Inflammatory macrophage treated with lipopolysaccharide for 1 hour (primary cell): ENCODE results near the gene RNF141.

Experiments used
- DNase-seq, 2 donors: peaks; one replicate each; pipeline ENCODE4 v3.0.0-alpha.2; 2020 to 2022

Gene RNF141

DNA sequence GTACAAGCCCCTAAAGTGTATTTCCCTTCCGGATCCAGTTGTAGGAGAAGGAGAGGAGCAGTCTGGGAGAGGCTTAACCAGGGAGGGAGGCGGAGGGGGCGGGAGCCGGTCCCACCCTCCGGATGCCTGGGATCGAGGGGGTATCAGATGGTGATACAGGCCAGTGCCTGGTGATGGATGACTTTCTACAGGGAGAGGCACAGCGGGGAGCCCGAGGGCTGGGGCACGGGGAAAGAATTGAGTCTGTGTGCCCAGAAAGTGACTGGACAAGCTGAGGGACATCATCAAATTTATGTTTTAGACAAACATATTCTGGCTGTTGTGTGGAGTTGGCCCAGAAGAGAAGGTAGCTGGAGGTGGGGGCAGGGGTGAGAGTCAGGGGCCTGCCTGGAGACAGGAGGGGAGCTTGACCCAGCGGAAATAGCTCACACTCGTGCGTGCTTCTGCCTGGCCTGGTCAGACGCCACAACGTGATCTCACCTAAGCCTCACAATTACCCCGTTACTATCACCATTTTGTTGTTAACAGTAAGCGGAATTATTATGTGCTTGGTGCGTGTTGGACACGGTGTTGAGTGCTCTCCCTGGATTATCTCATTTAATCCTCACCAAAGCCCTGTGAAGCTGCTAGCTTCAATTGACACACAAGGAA is 43.5 kb downstream of the RNF141 start:
- no peak for DNase-seq

DNA sequence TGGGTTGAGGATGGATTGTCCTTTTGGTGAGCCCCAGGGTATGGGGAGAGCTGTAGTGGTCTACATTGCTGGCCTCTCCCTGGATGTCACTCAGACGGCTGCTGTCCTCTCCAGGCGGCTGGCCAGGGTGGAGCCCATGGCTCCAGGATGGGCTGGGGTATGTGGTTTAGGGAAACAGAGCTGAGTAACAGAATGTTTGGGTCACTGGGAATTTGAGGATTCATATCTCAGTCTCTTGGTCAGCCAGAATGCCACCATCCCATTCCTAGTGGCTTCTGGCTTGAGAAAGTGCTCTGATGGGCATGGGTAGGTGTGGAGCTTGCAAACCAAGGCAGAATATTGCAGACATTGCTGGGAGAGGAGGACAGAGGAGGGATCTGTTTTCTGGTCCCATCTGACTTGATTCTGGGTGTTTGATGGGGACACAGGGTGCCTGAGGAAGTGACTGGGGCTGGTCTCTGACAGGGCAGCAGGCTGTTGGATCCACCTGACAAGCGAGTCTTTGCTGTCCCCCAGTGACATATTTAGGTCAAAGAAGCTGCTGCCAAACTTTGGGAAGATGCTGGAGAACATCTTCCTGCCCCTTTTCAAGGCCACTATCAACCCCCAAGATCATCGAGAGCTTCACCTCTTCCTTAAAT is 44.6 kb downstream of the RNF141 start:
- no peak for DNase-seq

DNA sequence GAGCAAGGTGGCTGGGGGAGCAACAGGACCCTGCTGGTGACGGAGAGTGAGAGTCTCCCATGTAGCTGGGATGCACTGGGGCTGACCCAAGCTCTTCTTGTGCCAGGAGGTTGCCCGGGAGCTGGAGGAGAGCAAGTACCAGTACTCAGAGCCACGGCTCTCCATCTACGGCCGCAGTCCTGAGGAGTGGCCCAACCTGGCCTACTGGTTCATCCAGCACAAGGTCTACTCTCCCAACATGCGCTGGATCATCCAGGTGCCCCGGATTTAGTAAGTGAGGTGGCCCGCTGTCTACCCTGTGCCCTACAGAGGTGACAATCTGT is 45.6 kb downstream of the RNF141 start:
- no peak for DNase-seq

DNA sequence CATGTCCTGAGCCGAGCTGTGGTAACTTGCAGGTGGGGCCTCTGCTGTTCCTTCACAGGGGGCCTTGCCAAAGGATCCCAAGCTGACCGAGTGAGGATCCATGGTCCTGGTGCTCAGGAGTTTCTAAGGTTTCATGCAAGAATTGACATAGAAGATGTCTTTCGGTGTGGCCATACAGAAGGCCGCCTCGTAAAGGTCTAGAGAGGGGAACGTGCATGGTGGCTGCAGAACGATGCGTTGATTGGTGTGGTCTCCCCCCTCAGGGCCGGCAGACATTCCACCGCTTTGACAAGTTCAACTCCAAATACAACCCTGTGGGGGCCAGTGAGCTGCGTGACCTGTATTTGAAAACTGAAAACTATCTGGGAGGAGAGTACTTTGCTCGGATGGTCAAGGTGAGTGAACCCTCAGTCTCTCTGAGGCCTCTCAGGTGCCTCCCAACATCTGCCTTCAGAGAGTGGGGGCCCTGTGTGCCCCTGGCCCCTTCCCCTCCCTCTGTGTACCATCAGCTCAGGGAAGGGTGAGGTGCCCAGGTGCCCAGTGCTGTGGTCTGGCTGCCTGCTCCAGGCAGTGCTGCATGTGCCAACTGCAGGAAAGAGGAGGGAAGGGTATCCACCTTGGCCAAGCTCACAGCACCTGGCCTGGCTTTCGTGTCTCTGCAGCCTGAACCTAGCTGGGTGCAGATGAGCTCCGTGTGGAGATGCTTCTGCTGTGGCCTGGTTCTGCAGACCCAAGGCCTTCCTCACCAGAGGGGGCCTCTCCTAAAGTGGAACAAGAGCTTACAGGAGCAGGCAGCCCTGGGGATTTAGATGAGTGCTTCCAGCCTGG is 46.1 kb downstream of the RNF141 start:
- DNase-seq = no peak

DNA sequence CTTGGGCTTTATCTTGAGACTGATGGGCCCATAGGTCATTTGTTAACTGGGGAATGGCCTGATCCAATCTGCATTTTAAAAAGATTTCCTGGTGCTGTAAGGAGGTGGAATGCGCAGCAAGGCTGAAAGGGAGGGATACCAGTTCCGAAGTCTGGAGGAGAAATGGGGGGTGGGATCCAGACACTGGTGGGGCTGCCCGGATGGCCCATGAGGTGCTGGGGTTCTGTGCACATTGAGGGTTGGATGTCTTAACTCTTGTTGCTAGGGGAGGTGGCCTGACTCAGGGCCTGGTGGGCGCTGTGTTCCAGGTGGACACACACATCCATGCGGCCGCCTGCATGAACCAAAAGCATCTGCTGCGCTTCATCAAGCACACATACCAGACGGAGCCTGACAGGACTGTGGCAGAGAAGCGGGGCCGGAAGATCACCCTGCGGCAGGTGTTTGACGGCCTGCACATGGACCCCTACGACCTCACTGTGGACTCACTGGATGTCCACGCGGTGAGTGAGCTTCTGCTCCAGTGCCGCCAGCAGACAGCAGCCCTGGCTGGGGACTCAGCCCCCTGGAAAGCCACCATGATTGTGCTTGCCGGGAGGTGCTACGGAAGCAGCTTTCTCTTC is 47.8 kb downstream of the RNF141 start:
- no peak for DNase-seq

DNA sequence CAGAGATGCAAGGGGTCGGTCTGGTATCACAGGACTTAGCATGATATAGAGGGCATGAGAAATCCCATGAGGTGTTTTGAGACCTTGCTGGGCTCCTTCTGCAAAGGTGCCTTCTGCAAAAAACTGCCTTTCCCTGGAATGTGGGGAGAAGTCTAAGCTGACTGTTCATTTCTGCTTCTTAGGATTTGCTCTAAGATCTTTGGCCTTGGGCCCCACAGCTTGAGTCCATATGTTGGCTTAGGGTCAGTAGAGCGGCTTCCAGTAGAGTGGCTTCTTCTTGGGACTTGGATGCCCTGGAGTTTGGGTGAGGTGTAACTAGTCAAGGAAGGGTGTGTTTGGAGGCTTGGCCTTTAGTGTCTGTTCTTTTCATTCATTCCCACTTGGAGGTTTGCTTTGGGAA is 48.9 kb downstream of the RNF141 start:
- no peak for DNase-seq

DNA sequence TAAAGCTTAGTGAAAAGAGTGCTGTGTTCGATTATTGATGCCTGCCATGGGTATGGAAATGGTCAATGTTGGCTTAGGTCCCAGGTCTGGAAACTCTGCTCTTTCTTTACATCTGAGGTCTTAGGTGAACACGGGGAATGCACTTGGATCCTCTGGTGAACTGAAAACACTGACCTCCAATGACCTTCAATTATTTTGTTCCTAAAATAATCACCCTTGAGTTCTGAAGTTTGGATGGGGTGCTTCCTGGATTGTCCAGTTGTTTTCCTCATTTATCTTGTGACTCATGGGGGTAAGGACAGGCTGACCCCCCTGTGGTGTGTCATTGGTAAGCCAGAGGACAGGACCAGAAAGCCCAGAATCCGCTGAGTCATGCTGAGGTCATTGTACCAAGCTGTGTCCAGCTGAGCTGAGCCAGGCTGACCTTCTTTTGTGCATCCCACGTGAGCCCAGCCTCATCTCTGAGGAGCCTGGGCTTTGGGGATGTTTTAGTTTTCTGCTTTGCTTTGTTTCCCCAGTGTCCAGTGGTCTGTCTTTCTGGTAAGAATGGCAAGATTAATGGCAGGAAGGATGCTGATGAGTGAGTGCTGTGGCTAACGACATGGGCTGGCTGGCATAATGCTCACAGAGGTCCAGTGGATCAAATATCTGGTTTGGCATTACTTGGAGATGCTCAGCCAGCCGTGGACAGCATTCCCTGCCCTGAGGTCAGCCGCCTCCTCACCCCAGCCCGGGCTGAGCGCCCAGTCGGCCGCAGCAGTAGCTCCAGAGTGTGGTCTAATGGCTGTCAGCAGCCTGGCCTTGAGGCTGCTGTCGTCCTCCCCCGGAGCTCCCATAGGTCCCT is 50.4 kb downstream of the RNF141 start:
- DNase-seq = peak; percentile 73 to 77

DNA sequence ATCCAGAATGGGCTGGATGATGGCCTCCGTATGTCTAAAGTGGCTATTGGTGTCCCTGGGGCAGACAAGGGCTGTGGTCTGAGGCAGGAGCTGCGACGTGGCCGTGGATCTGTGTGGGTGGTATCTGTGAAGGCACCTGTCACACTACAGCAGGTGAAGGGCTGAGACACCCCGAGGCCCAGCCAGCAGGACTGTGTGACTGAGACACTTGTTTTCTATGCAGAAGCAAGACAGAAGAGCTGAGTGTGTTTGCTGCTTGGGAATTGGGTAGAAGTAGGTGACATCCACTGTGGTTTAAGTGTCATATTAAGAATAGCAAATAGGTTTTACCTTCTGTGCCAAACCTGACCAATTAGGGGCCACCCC is 51.0 kb downstream of the RNF141 start:
- no peak for DNase-seq

DNA sequence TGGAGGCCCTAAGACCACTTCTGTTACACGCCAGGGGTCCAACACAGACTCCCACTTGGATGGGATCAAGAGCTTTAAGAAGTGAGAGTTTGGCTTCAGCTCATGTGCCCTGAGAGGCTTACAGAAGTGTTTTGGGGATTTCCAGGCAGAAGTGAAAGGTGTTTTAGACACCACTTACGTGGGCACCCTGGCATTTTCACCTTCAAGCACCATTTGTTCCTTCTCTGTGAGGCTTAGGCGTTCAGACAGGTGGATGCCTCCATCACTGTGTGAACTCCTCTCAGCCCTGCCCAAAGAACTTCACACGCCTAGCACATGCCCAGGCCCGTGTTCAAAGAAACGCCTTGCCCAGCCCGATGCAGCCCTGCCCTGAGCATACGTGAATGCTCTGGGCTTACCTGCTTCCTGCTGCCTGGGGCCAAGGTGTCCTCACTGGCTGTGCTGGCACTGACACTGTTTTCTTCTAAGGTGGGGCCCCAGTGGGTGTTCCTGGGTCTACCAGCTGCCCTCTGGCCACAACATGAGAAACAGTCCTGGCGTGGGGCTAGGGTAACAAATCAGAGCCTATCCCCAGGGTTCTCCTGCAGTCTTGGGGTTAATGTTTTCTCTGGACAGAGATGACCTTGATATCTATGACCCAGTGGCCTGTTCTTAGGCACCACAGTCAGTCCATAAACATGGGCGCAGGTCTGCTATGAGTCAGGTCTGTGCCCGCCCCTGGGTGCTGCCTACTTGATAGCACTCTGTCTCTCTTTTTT is 51.9 kb downstream of the RNF141 start:
- DNase-seq = no peak

DNA sequence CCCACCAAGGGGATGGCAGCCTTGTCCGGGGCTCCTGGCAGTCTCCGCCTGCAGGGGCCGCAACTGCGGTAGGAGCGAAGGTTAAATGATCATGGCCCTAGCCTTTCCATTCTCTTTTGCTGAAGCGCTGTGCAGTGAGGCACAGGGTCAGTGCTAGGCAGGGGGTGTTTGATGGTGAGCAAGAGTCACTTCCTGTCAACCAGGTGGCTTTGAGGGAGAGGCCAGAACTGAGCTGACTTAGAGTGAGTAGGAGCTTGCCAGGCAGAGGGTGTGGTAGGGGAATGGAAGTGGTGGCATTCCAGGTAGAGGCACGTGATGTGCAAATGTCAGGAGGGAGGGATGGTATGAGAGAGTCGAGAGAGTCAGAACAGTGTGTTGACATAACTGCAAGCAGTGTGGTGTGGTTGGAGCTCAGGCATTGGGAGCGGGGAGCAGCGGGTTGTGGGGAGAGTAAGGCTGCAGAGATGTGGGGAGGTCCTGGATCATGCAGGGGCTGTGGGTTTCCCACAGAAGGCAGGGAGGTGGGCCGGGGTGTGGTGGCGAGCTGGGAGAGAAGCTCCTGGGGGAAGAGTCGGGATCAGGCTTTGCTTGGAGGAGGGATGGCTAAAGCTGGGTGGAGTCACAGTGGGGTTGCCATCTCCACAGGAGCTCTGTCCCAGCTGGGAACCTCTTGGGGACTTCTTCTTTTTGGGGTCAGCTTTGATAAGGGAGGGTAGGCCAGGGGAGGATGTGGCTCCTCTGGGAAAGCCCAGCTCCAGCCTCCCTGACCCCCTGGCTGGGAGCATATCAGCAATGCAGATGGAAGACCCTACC is 52.7 kb downstream of the RNF141 start:
- DNase-seq = no peak

DNA sequence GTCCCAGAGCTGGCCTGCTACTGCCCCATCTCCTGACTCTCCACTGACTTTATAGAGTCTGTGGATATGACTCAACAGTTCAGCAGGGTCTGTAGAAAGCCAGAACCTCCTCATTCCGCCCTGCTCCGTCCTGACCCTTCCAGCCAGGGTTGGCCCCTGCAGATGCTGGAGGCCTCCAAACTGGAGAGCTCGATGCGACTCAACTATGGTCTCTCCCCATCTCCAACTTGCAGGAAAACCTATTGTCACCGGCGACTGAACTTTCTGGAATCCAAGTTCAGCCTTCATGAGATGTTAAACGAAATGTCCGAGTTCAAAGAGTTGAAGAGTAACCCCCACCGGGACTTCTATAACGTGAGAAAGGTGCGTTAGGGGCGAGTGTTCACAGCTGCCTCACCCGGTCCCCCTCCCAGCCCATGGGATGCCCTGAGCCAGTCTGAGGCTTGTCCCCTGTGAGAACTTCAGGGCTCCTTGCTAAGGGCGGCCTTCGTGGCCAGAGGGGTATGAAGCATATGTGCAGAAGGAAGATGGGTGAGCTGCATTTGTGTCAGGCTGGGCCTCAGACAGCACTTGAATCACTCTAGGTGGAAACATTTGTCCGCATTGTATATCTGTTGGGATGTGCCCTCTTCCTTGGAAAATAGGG is 53.9 kb downstream of the RNF141 start:
- no peak for DNase-seq

DNA sequence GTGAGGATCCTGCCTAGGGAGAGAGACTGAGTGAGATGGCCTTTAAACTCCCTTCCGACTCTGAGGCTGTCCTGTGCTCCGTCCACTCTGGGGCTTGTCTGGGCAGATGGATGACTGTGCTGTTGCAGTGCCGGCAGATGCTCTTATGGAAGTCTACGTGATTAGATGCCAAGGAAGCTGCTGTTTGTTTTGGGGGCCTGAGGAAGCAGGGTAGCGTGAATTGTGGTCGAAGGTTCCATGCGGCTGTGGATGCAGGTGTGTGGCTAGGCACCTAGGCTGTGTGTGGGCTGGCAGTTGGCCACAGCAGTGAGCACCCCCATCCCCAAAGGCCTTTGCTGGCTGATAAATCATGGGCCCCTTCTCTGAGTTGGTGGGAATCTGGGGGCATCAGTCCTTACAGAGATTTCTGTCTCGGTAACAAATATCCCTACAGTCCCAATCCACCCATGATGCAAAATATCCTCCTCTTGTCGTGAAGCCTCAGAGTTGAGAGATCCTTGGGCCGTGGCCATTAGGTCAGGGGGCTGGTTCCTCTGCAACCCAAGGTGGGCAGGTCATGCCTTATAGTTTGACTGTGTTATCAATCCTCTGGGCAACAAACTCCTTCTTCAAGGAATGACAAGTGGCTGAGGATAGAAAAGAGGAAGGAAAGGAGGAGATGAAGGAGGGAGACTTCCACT is 54.7 kb downstream of the RNF141 start:
- no peak for DNase-seq

DNA sequence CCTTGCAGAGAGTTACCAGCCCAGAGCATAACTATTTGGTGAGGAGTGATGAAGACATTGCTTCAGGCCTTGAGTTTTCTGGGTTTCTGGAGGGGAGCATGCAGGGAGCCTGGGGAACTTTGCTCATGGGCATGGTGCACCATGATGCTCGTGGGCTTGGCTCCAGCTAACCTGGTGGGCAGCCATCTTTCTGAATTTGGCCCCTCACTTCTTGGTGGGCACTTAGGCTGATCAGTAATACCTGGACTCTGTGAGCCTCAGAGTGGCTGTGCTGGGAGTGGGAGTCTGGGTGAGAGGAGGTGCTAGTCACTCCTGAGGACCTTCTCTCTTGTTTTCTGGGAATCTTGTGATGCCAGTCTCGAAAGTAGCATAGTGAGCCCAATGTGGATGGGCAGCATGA is 55.3 kb downstream of the RNF141 start:
- no peak for DNase-seq

DNA sequence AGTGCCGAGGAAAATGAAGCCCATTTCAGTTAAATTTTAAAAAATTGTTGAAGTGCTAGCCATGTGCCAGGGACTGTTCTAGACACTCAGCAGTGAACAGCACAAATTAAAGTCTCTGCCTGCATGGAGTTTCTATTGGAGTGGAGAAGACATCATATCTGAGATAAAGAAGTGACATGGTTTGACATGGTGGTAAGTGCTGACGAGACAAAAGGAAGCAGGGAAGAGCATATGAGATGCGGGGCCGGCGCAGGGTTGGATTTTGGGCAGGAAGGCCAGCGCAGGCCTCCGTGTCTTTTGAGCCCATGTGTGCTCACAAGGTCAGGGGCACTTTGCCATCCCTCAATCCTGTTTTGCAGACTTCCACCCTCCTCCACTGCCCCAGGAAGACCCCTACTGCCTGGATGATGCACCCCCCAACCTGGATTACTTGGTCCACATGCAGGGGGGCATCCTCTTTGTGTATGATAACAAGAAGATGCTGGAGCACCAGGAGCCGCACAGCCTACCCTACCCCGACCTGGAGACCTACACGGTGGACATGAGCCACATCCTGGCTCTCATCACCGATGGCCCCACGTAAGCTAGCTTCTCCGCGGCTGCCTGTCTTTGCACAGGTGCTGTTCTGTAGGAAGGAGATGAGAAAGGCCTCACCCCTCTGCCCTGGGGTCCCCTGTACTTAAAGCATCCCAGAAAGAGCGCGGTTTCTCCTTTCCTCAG is 56.4 kb downstream of the RNF141 start:
- DNase-seq = no peak

DNA sequence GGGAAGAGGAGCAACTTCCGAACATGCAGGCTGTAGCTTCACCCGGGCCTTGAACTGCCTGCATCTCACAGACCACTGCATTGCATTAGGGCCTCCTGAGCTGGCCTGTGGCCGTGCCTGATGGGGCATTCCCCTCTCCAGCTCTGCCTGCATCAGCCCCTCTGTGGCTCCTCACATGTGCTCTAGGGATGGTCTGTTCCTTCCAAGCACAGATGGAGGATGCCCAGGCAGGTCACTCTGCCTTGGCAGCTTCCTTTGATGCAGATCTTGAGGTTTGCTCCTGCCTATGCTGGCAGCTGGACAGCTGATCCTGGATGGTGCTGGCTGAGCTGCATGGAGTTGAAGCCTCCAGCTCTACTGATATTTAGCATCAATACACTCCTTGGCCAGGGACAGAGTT is 57.4 kb downstream of the RNF141 start:
- DNase-seq = no peak

DNA sequence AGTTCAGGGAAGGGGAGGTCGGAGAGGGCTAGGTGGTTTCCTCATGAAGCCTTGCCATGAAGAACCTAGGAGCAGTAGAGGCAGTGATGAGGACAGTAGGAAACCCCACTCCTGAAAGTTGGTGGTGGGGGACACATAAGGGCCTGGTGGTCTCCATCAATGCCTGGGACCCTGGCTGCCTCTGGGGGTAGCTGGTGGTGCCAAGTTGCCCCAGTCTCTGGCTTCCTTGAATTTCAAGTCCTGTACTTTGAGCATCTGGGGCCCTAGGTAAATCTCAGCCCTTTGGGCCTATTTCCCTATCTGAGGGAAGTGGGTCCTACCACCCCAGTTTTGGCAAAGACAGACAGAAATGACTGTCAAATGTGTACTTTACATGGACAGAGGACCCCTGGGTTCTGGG is 57.8 kb downstream of the RNF141 start:
- DNase-seq = no peak

DNA sequence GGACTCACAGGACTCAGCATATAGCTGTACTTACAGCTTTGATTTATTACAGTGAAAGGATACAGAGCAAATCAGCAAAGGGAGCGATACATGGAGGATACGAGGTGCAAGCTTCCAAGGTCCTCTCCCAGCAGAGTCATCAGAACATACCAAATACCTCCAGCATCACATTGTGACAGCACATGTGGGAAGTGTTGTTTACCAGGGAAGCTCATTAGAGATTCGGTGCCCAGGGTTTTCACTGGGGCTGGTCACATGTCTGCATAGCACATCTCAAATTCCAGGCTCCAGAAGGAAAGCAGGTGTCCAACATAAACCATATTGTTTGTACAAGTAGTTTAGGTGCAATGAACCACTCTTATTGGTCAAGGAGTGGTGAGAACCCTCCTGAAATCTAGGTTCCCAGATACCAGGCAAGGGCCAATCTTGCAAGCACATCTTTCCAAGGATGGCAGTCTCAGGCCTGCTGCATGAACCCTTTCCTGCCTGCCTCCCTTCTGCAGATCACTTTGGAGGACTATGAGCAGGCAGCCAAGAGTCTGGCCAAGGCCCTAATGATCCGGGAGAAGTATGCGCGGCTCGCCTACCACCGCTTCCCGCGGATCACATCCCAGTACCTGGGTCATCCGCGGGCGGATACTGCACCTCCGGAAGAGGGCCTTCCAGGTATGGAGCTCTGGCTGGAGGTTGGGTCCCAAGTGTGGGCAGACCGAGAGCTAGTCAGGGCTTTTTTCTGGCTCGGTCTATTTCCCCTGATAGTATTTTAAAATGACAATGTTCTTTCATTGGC is 59.2 kb downstream of the RNF141 start:
- DNase-seq = no peak

DNA sequence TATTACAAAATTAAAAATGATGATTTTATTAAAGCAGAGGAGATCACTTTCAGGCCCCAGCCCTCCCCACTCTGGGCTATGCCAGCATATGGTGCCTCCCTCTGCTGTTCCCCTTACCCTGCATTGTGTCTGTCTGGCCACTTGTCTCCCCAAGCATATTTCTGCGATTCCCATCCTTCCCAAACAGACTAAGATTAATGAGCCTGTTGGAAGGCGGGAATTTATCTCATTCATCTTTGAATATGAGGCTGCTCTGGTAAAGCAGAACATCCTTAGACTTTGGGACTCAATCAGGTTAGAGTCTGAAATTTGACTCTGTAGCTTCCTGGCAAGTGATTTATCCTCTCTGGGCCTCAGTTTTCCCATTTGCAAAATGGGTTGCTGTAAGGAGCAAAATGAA is 60.2 kb downstream of the RNF141 start:
- no peak for DNase-seq

DNA sequence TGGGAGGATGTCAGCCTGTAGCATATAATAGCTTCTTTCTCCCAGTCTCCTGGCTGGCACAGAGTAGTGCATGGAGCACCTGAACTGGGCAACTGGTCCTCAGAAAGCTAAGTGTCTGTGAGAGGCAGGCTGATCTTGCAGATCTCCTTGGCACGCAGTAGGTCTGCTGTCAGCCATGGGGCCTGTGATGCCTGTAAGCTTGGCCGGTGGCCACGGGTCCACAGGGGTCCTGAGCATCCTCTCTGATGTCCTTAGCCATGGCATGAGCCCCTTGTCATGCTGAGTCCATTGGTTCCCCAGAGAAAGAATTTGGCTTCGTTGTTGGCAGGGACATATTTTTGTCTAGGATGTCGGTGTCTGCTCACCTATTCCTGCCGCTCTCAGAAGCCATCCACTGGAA is 61.0 kb downstream of the RNF141 start:
- DNase-seq = no peak
